ENCODE results near the gene MLC1. TPM values are rescaled to one million over a fixed set of nuclear protein-coding genes. Genes with fewer than 3 reads are reported as not detected.

Gene MLC1
- total RNA-seq, 2 experiments from 2014 or later, result 0.16 TPM; not detected in 1

DNA sequence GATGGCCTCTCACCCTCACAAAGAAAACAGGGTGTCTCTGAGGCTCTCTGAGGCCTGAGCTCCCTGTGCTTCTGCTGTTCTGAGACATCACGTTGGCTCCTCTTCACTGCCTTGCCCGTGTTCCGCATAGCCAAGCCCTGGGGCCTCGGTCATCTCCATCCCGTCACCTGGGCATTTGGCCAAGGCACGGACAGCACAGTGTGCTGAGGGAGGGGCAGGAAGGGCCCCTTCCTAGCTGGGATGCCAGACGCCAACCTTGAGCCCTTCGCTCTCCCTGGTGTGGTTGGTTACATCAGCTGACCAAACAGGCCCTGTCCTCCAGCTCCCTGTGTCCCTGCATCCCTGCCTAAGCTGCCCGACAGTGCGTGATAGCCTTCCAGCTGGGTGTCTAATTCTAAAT is 30.5 kb upstream of the MLC1 start:
- intact Hi-C loops (cut with micrococcal nuclease; ENCODE audit: unreplicated experiment), result no loop called here
- Histone ChIP-seq H3K4me3 (ENCODE audit: low read depth, low read length, poor library complexity, severe bottlenecking) (no peak overlapping the region), H3K4me2 (ENCODE audit: low read length) (no peak overlapping the region), H3K9me2 (ENCODE audit: insufficient read depth, low read length) (no peaks in the 10 kb centered on the region), H2AFZ (ENCODE audit: low read length) (no peak overlapping the region), H4K20me1 (ENCODE audit: insufficient read depth, low read length) (no peaks in the 10 kb centered on the region), H3K9me3 (ENCODE audit: low read length) (no peaks in the 10 kb centered on the region), H3K4me1 (ENCODE audit: insufficient read depth, low read length, poor library complexity, severe bottlenecking) (peaks cover 29% of the 10 kb centered on the region), H3K36me3 (ENCODE audit: insufficient read depth, low read length) (no peaks in the 10 kb centered on the region), H3K79me2 (ENCODE audit: insufficient read depth, low read depth, low read length) (no peaks in the 10 kb centered on the region), H3K27ac (ENCODE audit: low read depth, low read length, poor library complexity, severe bottlenecking) (no peak overlapping the region)
- DNase-seq (ENCODE audit: low spot score), result no peak
- BruUV-seq (replicated peaks), result no TSS peak
- no peak for TF ChIP-seq EZH2phosphoT487 (IDR thresholded peaks at IDR 0.05; ENCODE audit: borderline replicate concordance, low read depth, low read length)
- TF ChIP-seq, protein P1, sequence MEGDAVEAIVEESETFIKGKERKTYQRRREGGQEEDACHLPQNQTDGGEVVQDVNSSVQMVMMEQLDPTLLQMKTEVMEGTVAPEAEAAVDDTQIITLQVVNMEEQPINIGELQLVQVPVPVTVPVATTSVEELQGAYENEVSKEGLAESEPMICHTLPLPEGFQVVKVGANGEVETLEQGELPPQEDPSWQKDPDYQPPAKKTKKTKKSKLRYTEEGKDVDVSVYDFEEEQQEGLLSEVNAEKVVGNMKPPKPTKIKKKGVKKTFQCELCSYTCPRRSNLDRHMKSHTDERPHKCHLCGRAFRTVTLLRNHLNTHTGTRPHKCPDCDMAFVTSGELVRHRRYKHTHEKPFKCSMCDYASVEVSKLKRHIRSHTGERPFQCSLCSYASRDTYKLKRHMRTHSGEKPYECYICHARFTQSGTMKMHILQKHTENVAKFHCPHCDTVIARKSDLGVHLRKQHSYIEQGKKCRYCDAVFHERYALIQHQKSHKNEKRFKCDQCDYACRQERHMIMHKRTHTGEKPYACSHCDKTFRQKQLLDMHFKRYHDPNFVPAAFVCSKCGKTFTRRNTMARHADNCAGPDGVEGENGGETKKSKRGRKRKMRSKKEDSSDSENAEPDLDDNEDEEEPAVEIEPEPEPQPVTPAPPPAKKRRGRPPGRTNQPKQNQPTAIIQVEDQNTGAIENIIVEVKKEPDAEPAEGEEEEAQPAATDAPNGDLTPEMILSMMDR (conservative IDR thresholded peaks at IDR 0.05; ENCODE audit: low read length), result no peak
- ChIA-PET POLR2A (interaction anchor here (0.6 to 0.9 kb wide), 2 partner anchors 15 to 59 kb away, joined by 3 read pairs; no protein-coding TSS in a partner anchor), CTCF (ENCODE audit: unreplicated experiment) (interaction anchor here (0.6 kb wide), 1 partner anchor 10 kb away, joined by 3 read pairs; no protein-coding TSS in a partner anchor)

DNA sequence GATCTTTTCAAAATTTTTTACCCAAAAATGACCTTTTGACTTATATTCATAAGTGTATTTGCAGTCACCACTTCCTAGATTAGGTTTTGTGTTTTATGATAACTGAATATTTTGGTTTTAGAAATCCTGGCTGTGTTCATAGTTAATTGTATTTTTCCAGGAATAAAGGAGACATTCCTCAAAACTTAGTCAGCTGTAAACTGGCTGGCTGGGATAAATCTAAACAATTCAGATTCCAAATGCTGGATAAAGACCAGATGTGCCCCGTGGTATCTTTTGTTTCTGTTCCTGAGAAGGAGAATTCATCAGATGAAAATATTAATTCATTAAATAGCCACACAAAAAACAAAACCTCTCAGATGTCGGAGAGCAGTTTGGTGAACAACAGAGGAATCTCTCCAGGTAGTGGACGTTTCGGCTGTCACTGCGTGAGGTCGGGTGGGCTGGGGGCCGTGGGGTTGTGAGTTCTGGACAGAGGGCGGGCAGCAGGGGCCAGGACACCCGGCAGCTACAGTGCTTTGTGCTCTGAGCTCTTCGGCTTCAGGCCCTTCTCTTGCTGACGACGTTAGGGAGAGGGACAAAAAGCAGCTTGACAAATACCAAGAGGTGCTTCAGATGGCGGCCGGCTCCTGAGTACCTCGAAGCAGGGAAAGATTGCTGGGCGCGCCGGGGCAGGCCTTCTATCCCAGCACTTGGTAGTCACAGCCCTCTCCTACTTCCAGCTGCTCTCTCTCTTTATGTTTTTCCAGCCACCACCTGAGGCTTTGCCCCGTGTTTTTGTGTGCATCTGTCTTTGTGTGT is 29.2 kb upstream of the MLC1 start:
- no peak for TF ChIP-seq EZH2phosphoT487 (IDR thresholded peaks at IDR 0.05; ENCODE audit: borderline replicate concordance, low read depth, low read length)
- TF ChIP-seq, protein P1 (conservative IDR thresholded peaks at IDR 0.05; ENCODE audit: low read length), result no peak
- Histone ChIP-seq H2AFZ (ENCODE audit: low read length) (no peak overlapping the region), H3K79me2 (ENCODE audit: insufficient read depth, low read depth, low read length) (no peaks in the 10 kb centered on the region), H3K4me1 (ENCODE audit: insufficient read depth, low read length, poor library complexity, severe bottlenecking) (peaks cover 27% of the 10 kb centered on the region), H3K36me3 (ENCODE audit: insufficient read depth, low read length) (no peaks in the 10 kb centered on the region), H3K9me3 (ENCODE audit: low read length) (no peaks in the 10 kb centered on the region), H3K9me2 (ENCODE audit: insufficient read depth, low read length) (no peaks in the 10 kb centered on the region), H3K4me3 (ENCODE audit: low read depth, low read length, poor library complexity, severe bottlenecking) (no peak overlapping the region), H3K4me2 (ENCODE audit: low read length) (no peak overlapping the region), H4K20me1 (ENCODE audit: insufficient read depth, low read length) (no peaks in the 10 kb centered on the region), H3K27ac (ENCODE audit: low read depth, low read length, poor library complexity, severe bottlenecking) (no peak overlapping the region)
- ChIA-PET CTCF (ENCODE audit: unreplicated experiment) (no interaction called here), POLR2A (interaction anchor here (1.1 kb wide), 1 partner anchor 14 kb away, joined by 6 read pairs; no protein-coding TSS in a partner anchor)
- no TSS peak for BruUV-seq (replicated peaks)
- no peak for DNase-seq (ENCODE audit: low spot score)
- intact Hi-C loops (cut with micrococcal nuclease; ENCODE audit: unreplicated experiment), result no loop called here

All from OCI-LY7 (cell line).